GM12878 (cell line): ENCODE measurements around the gene SLITRK4. TPM values are rescaled to one million over a fixed set of nuclear protein-coding genes. Genes with fewer than 3 reads are reported as not detected.

ENCODE experiments used
- ATAC-seq: fragments of 200-7000 bp; cut with Tn5 transposase; 3 replicates; pipeline ENCODE4 v1.9.1; 2020; ENCODE audit warnings: mild to moderate bottlenecking, moderate library complexity
- BruUV-seq: library from RNA; stranded (reverse); fragments of 400-500 nt; replicated peaks from 2 replicates; lab custom pipeline; 2021; lab: Mats Ljungman, UMichigan
- CTCF ChIA-PET: fragments of 300-600 bp; sonication (Branson Sonifier 250); formaldehyde crosslinking; extraction: SDS; loops from one replicate; lab custom pipeline; 2021; ENCODE audit warnings: inconsistent platforms; lab: Yijun Ruan, JAX
- POLR2A ChIA-PET: fragments of 350-600 bp; formaldehyde crosslinking; extraction: SDS; loops from one replicate; lab custom pipeline; 2021; ENCODE audit warnings: inconsistent platforms; lab: Charles Lee
- RAD21 ChIA-PET: fragments of 300-600 bp; sonication (Branson Sonifier 250); formaldehyde crosslinking; loops from one replicate; lab custom pipeline; 2023; ENCODE audit warnings: antibody characterized with exemption; ENCODE audit not compliant: unreplicated experiment; lab: Charles Lee
- SMC1A ChIA-PET: fragments of 300-600 bp; sonication (Branson Sonifier 250); formaldehyde crosslinking; loops from one replicate; lab custom pipeline; 2023; ENCODE audit not compliant: unreplicated experiment, uncharacterized antibody; lab: Charles Lee
- DNase-seq: peaks from one replicate; pipeline ENCODE4 v3.0.0-alpha.2; 2011; ENCODE audit warnings: low read depth, low spot score
- FAIRE-seq: peaks from 3 replicates; lab custom pipeline; 2011; peaks lifted over from hg19 to GRCh38; lab: Jason Lieb, UNC
- H2AFZ ChIP-seq: 2 replicates; pipeline ENCODE4 v1.6.0; 2011; ENCODE audit warnings: low read depth, low read length, control low read depth; ENCODE audit not compliant: control insufficient read depth
- H3K27ac ChIP-seq: 2 replicates; pipeline ENCODE4 v1.5.1; 2011; ENCODE audit warnings: control low read depth; ENCODE audit not compliant: control insufficient read depth, insufficient read depth
- H3K27me3 ChIP-seq, 2 experiments: replicated peaks in 1 of 2; 2 replicates each; pipeline versions ENCODE4 v1.6.0 to v1.6.1; 2011; ENCODE audit warnings: low read length in 1 of 2; ENCODE audit not compliant: control insufficient read depth in 2 of 2, insufficient read depth in 2 of 2
- H3K36me3 ChIP-seq, 2 experiments: 2 replicates each; pipeline ENCODE4 v1.5.1; 2011; ENCODE audit warnings: low read length in 1 of 2; ENCODE audit not compliant: control insufficient read depth in 2 of 2, insufficient read depth in 2 of 2
- H3K4me1 ChIP-seq: 2 replicates; pipeline ENCODE4 v1.6.1; 2011; ENCODE audit warnings: mild to moderate bottlenecking, low read length, moderate library complexity, mixed read lengths; ENCODE audit not compliant: control insufficient read depth, insufficient read depth
- H3K4me2 ChIP-seq: 2 replicates; pipeline ENCODE4 v1.6.0; 2011; ENCODE audit warnings: control low read depth; ENCODE audit not compliant: control insufficient read depth, insufficient read depth
- H3K4me3 ChIP-seq: fragments of 200-600 bp; sonication (generic); 2 replicates; pipeline ENCODE4 v1.5.1; 2016
- H3K79me2 ChIP-seq: 2 replicates; pipeline ENCODE4 v1.6.0; 2011; ENCODE audit warnings: low read length; ENCODE audit not compliant: control insufficient read depth, insufficient read depth
- H3K9ac ChIP-seq: 2 replicates; pipeline ENCODE4 v1.8.0; 2011; ENCODE audit warnings: low read length, control low read depth, mixed read lengths; ENCODE audit not compliant: control insufficient read depth, insufficient read depth
- H3K9me3 ChIP-seq: replicated peaks from 3 replicates; pipeline ENCODE4 v1.5.1; 2011; ENCODE audit warnings: mild to moderate bottlenecking, low read length; ENCODE audit not compliant: control insufficient read depth, insufficient read depth
- H4K20me1 ChIP-seq: 2 replicates; pipeline ENCODE4 v1.6.0; 2011; ENCODE audit not compliant: control insufficient read depth, insufficient read depth
- ATF7 ChIP-seq: fragments of 450-650 bp; IDR thresholded peaks from 2 replicates; pipeline ENCODE4 v1.6.1; 2016; ENCODE audit warnings: low read depth, mild to moderate bottlenecking
- CREB1 ChIP-seq: IDR thresholded peaks from 2 replicates; pipeline ENCODE4 v1.6.1; 2012; ENCODE audit warnings: low read depth, mild to moderate bottlenecking, inconsistent platforms
- ETV6 ChIP-seq, 2 experiments: fragments of 450-650 bp in 1 of 2; IDR thresholded peaks in 1 of 2; conservative IDR thresholded peaks in 1 of 2; 2 replicates each; pipeline ENCODE4 v1.6.1; 2014; ENCODE audit warnings: antibody characterized with exemption in 1 of 2, borderline replicate concordance in 1 of 2, low read depth in 1 of 2, mild to moderate bottlenecking in 1 of 2, moderate library complexity in 1 of 2
- IKZF1 ChIP-seq: fragments of 450-650 bp; conservative IDR thresholded peaks from 2 replicates; pipeline ENCODE4 v1.6.1; 2017; ENCODE audit warnings: antibody characterized with exemption, mild to moderate bottlenecking
- IRF4 ChIP-seq: IDR thresholded peaks from 2 replicates; pipeline ENCODE4 v1.6.1; 2011; ENCODE audit warnings: low read depth, low read length
- NFIC ChIP-seq: IDR thresholded peaks from 2 replicates; pipeline ENCODE4 v1.6.1; 2012; ENCODE audit warnings: low read depth, mild to moderate bottlenecking, inconsistent platforms, low read length, moderate library complexity
- NFYB ChIP-seq: IDR thresholded peaks from 2 replicates; pipeline ENCODE4 v1.6.1; 2011; ENCODE audit warnings: low read depth, mild to moderate bottlenecking, low read length, improper control_type of control experiment, moderate library complexity; ENCODE audit not compliant: insufficient read depth
- PBX3 ChIP-seq: IDR thresholded peaks from 2 replicates; pipeline ENCODE4 v1.6.1; 2011; ENCODE audit warnings: mild to moderate bottlenecking, low read depth, low read length, moderate library complexity; ENCODE audit not compliant: insufficient replicate concordance
- RUNX3 ChIP-seq: IDR thresholded peaks from 2 replicates; pipeline ENCODE4 v1.6.1; 2012; ENCODE audit warnings: low read length, inconsistent platforms
- YY1 ChIP-seq: IDR thresholded peaks from 2 replicates; pipeline ENCODE4 v1.6.1; 2011; ENCODE audit warnings: low read depth, mild to moderate bottlenecking, low read length
- WGBS: methylation state at CpG from one replicate; pipeline ENCODE4 v1.1.6; 2016; ENCODE audit warnings: low lambda C conversion rate; ENCODE audit not compliant: insufficient replicate concordance, insufficient coverage; ENCODE audit errors: missing lambda C conversion rate; 5-methylcytosine and 5-hydroxymethylcytosine counted together
- in situ Hi-C: fragments of 300-500 bp; cut with MboI; formaldehyde crosslinking; loops from 9 replicates; pipeline ENCODE4 v1.14.3; 2018; ENCODE audit warnings: mixed read lengths
- intact Hi-C: fragments of 100-400 bp; cut with micrococcal nuclease; formaldehyde crosslinking; loops from one replicate; pipeline ENCODE4 v1.14.2; 2022; ENCODE audit not compliant: unreplicated experiment
- polyA plus RNA-seq, 11 experiments: library from polyadenylated mRNA; depleted of rRNA in 4 of 11; unstranded in 6 of 11; stranded (reverse) in 5 of 11; fragments of >200 nt; fragmentation: Nextera tagmentation in 4 of 11; fragmentation: Illumina TruSeq in 1 of 11; extraction: Ambion mirVana in 4 of 11; extraction: Trizol in 1 of 11; gene quantifications; 1 replicate in 1 of 11; 2 replicates in 10 of 11; pipeline versions ENCODE4 v1.2.1 to v1.2.3, GENCODE V29; 2011 to 2016; ENCODE audit warnings: inconsistent platforms in 2 of 11, missing spikeins in 2 of 11, low read depth in 1 of 11
- total RNA-seq, 4 experiments: library from RNA; depleted of rRNA in 3 of 4; stranded (reverse); fragments of >200 nt in 3 of 4; fragmentation: Illumina TruSeq in 1 of 4; extraction: Trizol in 1 of 4; gene quantifications; 2 replicates each; pipeline versions ENCODE4 v1.2.1 to v1.2.3, GENCODE V29; 2013 to 2021
- TF ChIP-seq, protein P1 (sequence below): IDR thresholded peaks from 2 replicates; pipeline ENCODE4 v1.6.1; 2012; ENCODE audit warnings: low read length, inconsistent platforms
- TF ChIP-seq, protein P2 (sequence below): fragments of 450-650 bp; IDR thresholded peaks from 2 replicates; pipeline ENCODE4 v1.6.1; 2018; ENCODE audit warnings: mild to moderate bottlenecking, low read depth, moderate library complexity; ENCODE audit not compliant: partially characterized antibody
- TF ChIP-seq, protein P3 (sequence below): fragments of 450-650 bp; IDR thresholded peaks from 2 replicates; pipeline ENCODE4 v1.6.1; 2017; ENCODE audit warnings: mild to moderate bottlenecking

The SLITRK4 gene
- total and polyA plus RNA-seq, 10 of the 15 experiments (the other 5 are each of a cell fraction or from before 2014, with no cell fraction given): 0.45 to 1.1 (median 0.66) TPM

GRCh38 chrX:143632625-143633410 is 3.1 kb downstream of the SLITRK4 start:
- Histone ChIP-seq H3K4me3 (no peak overlapping the region), H3K9ac (no peak overlapping the region), H3K4me2 (no peak overlapping the region), H2AFZ (no peak overlapping the region), H3K9me3 (no peaks in the 10 kb centered on the region; the same call in 2 of the 3 replicates), H4K20me1 (no peaks in the 10 kb centered on the region), H3K4me1 (no peaks in the 10 kb centered on the region), H3K27ac (no peak overlapping the region), H3K36me3 (no peaks in the 10 kb centered on the region), H3K27me3 (no peaks in the 10 kb centered on the region), H3K79me2 (no peaks in the 10 kb centered on the region)
- FAIRE-seq (no peak), DNase-seq (no peak), ATAC-seq (peak; percentile 69)
- in situ Hi-C loops: no loop called here
- ChIA-PET POLR2A (no interaction called here), RAD21 (interaction anchor here (1.3 kb wide), 1 partner anchor 10 kb away, joined by 4 read pairs; no protein-coding TSS in a partner anchor), SMC1A (interaction anchor here (1.0 kb wide), 1 partner anchor 11 kb away, joined by 4 read pairs; no protein-coding TSS in a partner anchor), CTCF (interaction anchor here (1.3 kb wide), 1 partner anchor 16 kb away, joined by 3 read pairs; no protein-coding TSS in a partner anchor)
- WGBS: 26% methylated on average over 7 of the region's 7 CpGs
- no TSS peak for BruUV-seq
- intact Hi-C loops: no loop called here
- TF ChIP-seq NFIC (peak; percentile 40; the same call in 1 of the 2 replicates), IRF4 (no peak), YY1 (no peak), RUNX3 (peak; percentile 84), NFYB (no peak), CREB1 (peak; percentile 59; the same call in 1 of the 2 replicates), IKZF1 (0 out of 2 replicates have a peak, but pooled peaks have one; percentile 11), ATF7 (peak; percentile 72), ETV6 (conservative IDR thresholded peaks at IDR 0.05 in 1 of 2, IDR thresholded peaks at IDR 0.05 in 1 of 2; ENCODE audit: borderline replicate concordance in 1 of 2, low read depth in 1 of 2) (no peak), PBX3 (no peak)
- TF ChIP-seq, protein P1, sequence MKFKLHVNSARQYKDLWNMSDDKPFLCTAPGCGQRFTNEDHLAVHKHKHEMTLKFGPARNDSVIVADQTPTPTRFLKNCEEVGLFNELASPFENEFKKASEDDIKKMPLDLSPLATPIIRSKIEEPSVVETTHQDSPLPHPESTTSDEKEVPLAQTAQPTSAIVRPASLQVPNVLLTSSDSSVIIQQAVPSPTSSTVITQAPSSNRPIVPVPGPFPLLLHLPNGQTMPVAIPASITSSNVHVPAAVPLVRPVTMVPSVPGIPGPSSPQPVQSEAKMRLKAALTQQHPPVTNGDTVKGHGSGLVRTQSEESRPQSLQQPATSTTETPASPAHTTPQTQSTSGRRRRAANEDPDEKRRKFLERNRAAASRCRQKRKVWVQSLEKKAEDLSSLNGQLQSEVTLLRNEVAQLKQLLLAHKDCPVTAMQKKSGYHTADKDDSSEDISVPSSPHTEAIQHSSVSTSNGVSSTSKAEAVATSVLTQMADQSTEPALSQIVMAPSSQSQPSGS: 0 out of 2 replicates have a peak, but pooled peaks have one; percentile 14
- TF ChIP-seq, protein P2, sequence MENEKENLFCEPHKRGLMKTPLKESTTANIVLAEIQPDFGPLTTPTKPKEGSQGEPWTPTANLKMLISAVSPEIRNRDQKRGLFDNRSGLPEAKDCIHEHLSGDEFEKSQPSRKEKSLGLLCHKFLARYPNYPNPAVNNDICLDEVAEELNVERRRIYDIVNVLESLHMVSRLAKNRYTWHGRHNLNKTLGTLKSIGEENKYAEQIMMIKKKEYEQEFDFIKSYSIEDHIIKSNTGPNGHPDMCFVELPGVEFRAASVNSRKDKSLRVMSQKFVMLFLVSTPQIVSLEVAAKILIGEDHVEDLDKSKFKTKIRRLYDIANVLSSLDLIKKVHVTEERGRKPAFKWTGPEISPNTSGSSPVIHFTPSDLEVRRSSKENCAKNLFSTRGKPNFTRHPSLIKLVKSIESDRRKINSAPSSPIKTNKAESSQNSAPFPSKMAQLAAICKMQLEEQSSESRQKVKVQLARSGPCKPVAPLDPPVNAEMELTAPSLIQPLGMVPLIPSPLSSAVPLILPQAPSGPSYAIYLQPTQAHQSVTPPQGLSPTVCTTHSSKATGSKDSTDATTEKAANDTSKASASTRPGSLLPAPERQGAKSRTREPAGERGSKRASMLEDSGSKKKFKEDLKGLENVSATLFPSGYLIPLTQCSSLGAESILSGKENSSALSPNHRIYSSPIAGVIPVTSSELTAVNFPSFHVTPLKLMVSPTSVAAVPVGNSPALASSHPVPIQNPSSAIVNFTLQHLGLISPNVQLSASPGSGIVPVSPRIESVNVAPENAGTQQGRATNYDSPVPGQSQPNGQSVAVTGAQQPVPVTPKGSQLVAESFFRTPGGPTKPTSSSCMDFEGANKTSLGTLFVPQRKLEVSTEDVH: no peak
- TF ChIP-seq, protein P3, sequence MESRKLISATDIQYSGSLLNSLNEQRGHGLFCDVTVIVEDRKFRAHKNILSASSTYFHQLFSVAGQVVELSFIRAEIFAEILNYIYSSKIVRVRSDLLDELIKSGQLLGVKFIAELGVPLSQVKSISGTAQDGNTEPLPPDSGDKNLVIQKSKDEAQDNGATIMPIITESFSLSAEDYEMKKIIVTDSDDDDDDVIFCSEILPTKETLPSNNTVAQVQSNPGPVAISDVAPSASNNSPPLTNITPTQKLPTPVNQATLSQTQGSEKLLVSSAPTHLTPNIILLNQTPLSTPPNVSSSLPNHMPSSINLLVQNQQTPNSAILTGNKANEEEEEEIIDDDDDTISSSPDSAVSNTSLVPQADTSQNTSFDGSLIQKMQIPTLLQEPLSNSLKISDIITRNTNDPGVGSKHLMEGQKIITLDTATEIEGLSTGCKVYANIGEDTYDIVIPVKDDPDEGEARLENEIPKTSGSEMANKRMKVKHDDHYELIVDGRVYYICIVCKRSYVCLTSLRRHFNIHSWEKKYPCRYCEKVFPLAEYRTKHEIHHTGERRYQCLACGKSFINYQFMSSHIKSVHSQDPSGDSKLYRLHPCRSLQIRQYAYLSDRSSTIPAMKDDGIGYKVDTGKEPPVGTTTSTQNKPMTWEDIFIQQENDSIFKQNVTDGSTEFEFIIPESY: no peak
